Measurements from ENCODE around the gene ENTPD7. TPM values are rescaled to one million over a fixed set of nuclear protein-coding genes. Genes with fewer than 3 reads are reported as not detected.

The ENTPD7 gene
- total and polyA plus RNA-seq, 10 of the 15 experiments (the other 5 are each of a cell fraction or from before 2014, with no cell fraction given): 0.73 to 6.7 (median 5.2) TPM

DNA sequence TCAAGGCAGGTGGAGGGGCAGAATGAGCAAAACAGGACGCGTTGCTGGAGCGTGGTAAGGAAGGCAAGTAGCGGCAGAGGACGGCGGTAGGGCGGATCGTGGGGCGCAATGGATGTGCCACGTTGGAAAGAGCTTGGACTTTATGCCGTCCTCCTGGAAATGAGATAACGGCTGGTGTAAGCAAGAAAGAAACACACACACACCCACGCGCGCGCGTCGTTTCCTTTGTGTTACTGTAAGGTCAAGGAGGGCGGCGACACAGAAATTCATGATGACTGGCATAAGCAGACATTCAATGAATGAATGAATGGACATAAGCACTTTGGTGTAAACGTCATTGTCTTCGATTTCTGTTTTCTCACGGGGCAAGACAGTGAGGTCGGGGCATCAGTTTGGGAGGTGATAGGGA is 683 bp upstream of the ENTPD7 start (continued):
- TF ChIP-seq, protein P1, sequence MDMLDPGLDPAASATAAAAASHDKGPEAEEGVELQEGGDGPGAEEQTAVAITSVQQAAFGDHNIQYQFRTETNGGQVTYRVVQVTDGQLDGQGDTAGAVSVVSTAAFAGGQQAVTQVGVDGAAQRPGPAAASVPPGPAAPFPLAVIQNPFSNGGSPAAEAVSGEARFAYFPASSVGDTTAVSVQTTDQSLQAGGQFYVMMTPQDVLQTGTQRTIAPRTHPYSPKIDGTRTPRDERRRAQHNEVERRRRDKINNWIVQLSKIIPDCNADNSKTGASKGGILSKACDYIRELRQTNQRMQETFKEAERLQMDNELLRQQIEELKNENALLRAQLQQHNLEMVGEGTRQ (IDR thresholded peaks at IDR 0.05; ENCODE audit: borderline replicate concordance, low read depth, low read length): no peak

DNA sequence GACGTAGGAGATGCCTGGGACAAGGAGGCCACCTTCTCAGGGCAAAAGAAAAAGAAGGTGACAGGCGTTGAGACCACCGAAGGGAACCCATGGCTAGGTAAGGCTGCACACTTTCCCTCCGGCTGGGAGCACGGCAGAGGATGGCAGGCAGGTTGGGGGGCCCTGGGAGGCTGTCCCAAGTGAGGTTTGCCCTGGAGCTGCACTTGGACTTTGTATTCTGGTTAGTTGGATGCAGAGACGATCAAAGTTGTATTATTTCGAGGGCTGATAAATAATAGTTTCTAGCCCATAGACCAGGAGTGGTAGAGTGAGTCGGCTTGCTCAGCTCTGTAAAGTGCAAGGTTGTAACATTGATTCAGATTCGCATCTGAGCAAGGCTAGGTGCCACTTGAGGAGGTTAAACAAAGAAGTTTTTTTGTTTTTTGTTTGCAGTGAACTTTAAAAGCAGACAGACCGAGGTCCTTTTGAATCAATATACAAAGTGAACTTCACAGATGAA is 608 bp downstream of the ENTPD7 start:
- WGBS (ENCODE audit: insufficient coverage, insufficient replicate concordance, low lambda C conversion rate, missing lambda C conversion rate): 7% methylated on average over 10 of the region's 10 CpGs
- FAIRE-seq (peak; percentile 44), DNase-seq (ENCODE audit: low read depth, low spot score) (no peak), ATAC-seq (no peak; the same call in 2 of the 3 replicates)
- H3K4me2 ChIP-seq (ENCODE audit: control insufficient read depth, insufficient read depth): peak overlapping the region; percentile 96
- no peaks in the 10 kb centered on the region for H3K36me3 ChIP-seq (ENCODE audit: control insufficient read depth in 2 of 2, insufficient read depth in 2 of 2, low read length in 1 of 2)
- H3K79me2 ChIP-seq (ENCODE audit: control insufficient read depth, insufficient read depth, low read length): no peaks in the 10 kb centered on the region; the same call in 1 of the 2 replicates
- H2AFZ ChIP-seq (ENCODE audit: control insufficient read depth, low read depth, low read length): peak overlapping the region; percentile 96
- H3K4me3 ChIP-seq: peak overlapping the region; percentile 94
- peak overlapping the region; percentile 64 for H3K27ac ChIP-seq (ENCODE audit: control insufficient read depth, insufficient read depth)
- no peaks in the 10 kb centered on the region for H3K27me3 ChIP-seq (replicated peaks in 1 of 2; ENCODE audit: control insufficient read depth in 2 of 2, insufficient read depth in 2 of 2, low read length in 1 of 2)
- ChIA-PET POLR2A (interaction anchor here (0.8 to 1.9 kb wide), 5 partner anchors 38 to 228 kb away, joined by 3 to 14 read pairs (median 3); partner anchors contain the start of genes COX15, CUTC and SLC25A28), RAD21 (ENCODE audit: unreplicated experiment) (interaction anchor here (1.1 to 1.6 kb wide), 4 partner anchors 29 to 71 kb away, joined by 3 to 9 read pairs (median 4); partner anchors contain the start of gene SLC25A28), SMC1A (ENCODE audit: uncharacterized antibody, unreplicated experiment) (interaction anchor here (1.0 to 1.4 kb wide), 3 partner anchors 38 to 43 kb away, joined by 3 read pairs; no protein-coding TSS in a partner anchor), CTCF (interaction anchor here (1.1 to 4.4 kb wide), 6 partner anchors 23 to 100 kb away, joined by 4 to 18 read pairs (median 7); no protein-coding TSS in a partner anchor)
- in situ Hi-C loops (cut with MboI): no loop called here
- intact Hi-C loops (cut with micrococcal nuclease; ENCODE audit: unreplicated experiment): loop anchor here (2.0 kb wide), 1 partner anchor 39 kb away; the partner anchor contains the start of gene SLC25A28
- no peak for TF ChIP-seq JUND (IDR thresholded peaks at IDR 0.05; ENCODE audit: low read depth, low read length)
- no peak for TF ChIP-seq SMARCA5 (IDR thresholded peaks at IDR 0.05)
- TF ChIP-seq SIN3A (IDR thresholded peaks at IDR 0.05; ENCODE audit: low read depth, low read length): no peak
- TF ChIP-seq CEBPB (IDR thresholded peaks at IDR 0.05; ENCODE audit: borderline replicate concordance in 1 of 2, low read depth in 2 of 2, low read length in 2 of 2): no peak
- TF ChIP-seq ETV6 (conservative IDR thresholded peaks at IDR 0.05 in 1 of 2, IDR thresholded peaks at IDR 0.05 in 1 of 2; ENCODE audit: borderline replicate concordance in 1 of 2, low read depth in 1 of 2): no peak
- BruUV-seq (replicated peaks): TSS peak; percentile 68
- H3K4me1 ChIP-seq (ENCODE audit: control insufficient read depth, insufficient read depth, low read length): peaks cover 13% of the 10 kb centered on the region
- no peaks in the 10 kb centered on the region for H3K9me3 ChIP-seq (replicated peaks; ENCODE audit: control insufficient read depth, insufficient read depth, low read length)
- peak overlapping the region; percentile 76 for H3K9ac ChIP-seq (ENCODE audit: control insufficient read depth, insufficient read depth, low read length)
- H4K20me1 ChIP-seq (ENCODE audit: control insufficient read depth, insufficient read depth): no peaks in the 10 kb centered on the region
